ENCODE results near the gene SCUBE2. TPM values are rescaled to one million over a fixed set of nuclear protein-coding genes. Genes with fewer than 3 reads are reported as not detected.

The SCUBE2 gene
- total and polyA plus RNA-seq, 4 donors, result 0.14 to 1.4 (median 0.42) TPM; not detected in 1

DNA sequence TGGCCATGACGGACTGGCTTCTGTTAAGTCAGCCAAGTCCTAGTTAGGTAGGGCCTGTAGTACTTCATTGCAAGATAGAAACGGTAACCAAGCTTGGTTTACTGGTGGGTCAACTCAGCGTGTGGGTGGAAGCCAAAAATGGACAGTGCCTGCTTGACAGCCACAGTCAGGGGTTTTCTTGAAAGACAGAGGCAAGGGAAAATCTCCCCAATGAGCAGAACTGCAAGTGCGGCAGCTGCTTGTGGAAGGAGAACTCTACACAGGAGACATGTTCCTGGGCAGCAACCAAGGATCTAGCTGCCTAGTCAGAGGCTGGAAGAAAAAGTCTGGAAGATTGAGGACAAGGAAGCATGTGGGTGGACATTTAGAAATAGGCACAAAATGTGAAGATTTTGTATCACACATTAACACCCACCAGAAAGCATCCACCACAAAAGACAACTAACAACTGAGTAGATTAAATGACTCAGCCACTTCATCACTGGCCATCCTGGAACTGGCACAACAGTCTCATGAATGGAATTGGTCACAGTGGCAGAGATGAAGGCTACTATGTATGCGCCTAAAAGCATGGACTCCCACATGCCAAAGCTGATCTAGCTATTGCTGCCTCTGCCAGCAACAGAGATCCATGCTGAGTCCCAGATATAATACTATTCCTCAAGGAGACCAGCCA, 40.9 kb upstream of the SCUBE2 start:
- Histone ChIP-seq H3K9me3 (ENCODE audit: control insufficient read depth in 4 of 4, low read length in 3 of 4) (no peaks in the 10 kb centered on the region), H3K36me3 (ENCODE audit: control insufficient read depth in 4 of 4, insufficient read depth in 3 of 4, low read depth in 1 of 4, low read length in 3 of 4) (no peaks in the 10 kb centered on the region), H3K4me1 (ENCODE audit: control insufficient read depth in 4 of 4, insufficient read depth in 4 of 4, low read length in 3 of 4) (no peaks in the 10 kb centered on the region), H3K27me3 (ENCODE audit: control insufficient read depth in 4 of 4, insufficient read depth in 4 of 4, low read length in 3 of 4) (no peaks in the 10 kb centered on the region), H3K4me3 (ENCODE audit: low read depth in 1 of 3, low read length in 3 of 3) (no peak overlapping the region), H3K9ac (ENCODE audit: low read depth in 1 of 2, low read length in 2 of 2) (no peak overlapping the region), H3K27ac (ENCODE audit: low read depth in 1 of 2, low read length in 2 of 2) (no peak overlapping the region)
- TF ChIP-seq RAD21 (IDR thresholded peaks at IDR 0.05), result no peak
- no peak for TF ChIP-seq JUND (IDR thresholded peaks at IDR 0.05)
- TF ChIP-seq TAF1 (conservative IDR thresholded peaks at IDR 0.05), result no peak
- TF ChIP-seq HNF4G (IDR thresholded peaks at IDR 0.05), result no peak
- TF ChIP-seq, protein P1, sequence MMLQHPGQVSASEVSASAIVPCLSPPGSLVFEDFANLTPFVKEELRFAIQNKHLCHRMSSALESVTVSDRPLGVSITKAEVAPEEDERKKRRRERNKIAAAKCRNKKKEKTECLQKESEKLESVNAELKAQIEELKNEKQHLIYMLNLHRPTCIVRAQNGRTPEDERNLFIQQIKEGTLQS (IDR thresholded peaks at IDR 0.05), result no peak
- DNase-seq (ENCODE audit: low spot score), result no peak
- 95% methylated on average over 5 of the region's 5 CpGs for WGBS

DNA sequence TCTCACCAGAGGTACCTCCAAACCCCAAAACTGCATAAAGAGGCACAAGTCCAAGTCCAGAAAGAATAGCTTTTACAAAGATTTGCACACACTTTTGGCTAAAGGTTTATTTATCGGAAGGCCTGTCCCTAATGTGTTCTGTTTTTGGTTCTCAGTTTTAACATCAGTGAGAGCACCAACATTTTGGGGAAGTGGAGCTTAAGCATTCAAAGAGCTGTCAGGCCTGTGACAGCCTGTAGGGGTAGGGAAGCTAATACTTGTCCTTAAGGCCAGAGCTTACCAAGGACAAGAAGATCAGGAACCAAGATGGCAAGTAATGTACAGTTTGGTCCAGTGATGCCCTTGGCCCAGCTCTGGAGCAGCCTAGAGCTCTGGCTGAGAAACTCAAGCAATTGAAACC, 38.9 kb upstream of the SCUBE2 start:
- H3K36me3 ChIP-seq (ENCODE audit: control insufficient read depth in 4 of 4, insufficient read depth in 3 of 4, low read depth in 1 of 4, low read length in 3 of 4), result no peaks in the 10 kb centered on the region
- H3K4me3 ChIP-seq (ENCODE audit: low read depth in 1 of 3, low read length in 3 of 3), result no peak overlapping the region
- 94% methylated on average over 1 of the region's 1 CpG for WGBS
- H3K27me3 ChIP-seq (ENCODE audit: control insufficient read depth in 4 of 4, insufficient read depth in 4 of 4, low read length in 3 of 4), result no peaks in the 10 kb centered on the region
- no peak overlapping the region for H3K9ac ChIP-seq (ENCODE audit: low read depth in 1 of 2, low read length in 2 of 2)
- H3K9me3 ChIP-seq (ENCODE audit: control insufficient read depth in 4 of 4, low read length in 3 of 4), result no peaks in the 10 kb centered on the region
- H3K4me1 ChIP-seq (ENCODE audit: control insufficient read depth in 4 of 4, insufficient read depth in 4 of 4, low read length in 3 of 4), result no peaks in the 10 kb centered on the region
- DNase-seq (ENCODE audit: low spot score), result no peak
- no peak overlapping the region for H3K27ac ChIP-seq (ENCODE audit: low read depth in 1 of 2, low read length in 2 of 2)
- TF ChIP-seq, protein P2, sequence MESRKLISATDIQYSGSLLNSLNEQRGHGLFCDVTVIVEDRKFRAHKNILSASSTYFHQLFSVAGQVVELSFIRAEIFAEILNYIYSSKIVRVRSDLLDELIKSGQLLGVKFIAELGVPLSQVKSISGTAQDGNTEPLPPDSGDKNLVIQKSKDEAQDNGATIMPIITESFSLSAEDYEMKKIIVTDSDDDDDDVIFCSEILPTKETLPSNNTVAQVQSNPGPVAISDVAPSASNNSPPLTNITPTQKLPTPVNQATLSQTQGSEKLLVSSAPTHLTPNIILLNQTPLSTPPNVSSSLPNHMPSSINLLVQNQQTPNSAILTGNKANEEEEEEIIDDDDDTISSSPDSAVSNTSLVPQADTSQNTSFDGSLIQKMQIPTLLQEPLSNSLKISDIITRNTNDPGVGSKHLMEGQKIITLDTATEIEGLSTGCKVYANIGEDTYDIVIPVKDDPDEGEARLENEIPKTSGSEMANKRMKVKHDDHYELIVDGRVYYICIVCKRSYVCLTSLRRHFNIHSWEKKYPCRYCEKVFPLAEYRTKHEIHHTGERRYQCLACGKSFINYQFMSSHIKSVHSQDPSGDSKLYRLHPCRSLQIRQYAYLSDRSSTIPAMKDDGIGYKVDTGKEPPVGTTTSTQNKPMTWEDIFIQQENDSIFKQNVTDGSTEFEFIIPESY (IDR thresholded peaks at IDR 0.05), result no peak
- TF ChIP-seq NR2F2 (IDR thresholded peaks at IDR 0.05), result no peak
- TF ChIP-seq YY1 (IDR thresholded peaks at IDR 0.05), result no peak
- TF ChIP-seq EGR1 (IDR thresholded peaks at IDR 0.05; ENCODE audit: low read depth in 2 of 2), result no peak
- TF ChIP-seq, protein P3, sequence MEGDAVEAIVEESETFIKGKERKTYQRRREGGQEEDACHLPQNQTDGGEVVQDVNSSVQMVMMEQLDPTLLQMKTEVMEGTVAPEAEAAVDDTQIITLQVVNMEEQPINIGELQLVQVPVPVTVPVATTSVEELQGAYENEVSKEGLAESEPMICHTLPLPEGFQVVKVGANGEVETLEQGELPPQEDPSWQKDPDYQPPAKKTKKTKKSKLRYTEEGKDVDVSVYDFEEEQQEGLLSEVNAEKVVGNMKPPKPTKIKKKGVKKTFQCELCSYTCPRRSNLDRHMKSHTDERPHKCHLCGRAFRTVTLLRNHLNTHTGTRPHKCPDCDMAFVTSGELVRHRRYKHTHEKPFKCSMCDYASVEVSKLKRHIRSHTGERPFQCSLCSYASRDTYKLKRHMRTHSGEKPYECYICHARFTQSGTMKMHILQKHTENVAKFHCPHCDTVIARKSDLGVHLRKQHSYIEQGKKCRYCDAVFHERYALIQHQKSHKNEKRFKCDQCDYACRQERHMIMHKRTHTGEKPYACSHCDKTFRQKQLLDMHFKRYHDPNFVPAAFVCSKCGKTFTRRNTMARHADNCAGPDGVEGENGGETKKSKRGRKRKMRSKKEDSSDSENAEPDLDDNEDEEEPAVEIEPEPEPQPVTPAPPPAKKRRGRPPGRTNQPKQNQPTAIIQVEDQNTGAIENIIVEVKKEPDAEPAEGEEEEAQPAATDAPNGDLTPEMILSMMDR (IDR thresholded peaks at IDR 0.05; ENCODE audit: low read depth, low read length, missing input control), result no peak
- no peak for TF ChIP-seq RAD21 (IDR thresholded peaks at IDR 0.05)
- no peak for TF ChIP-seq GABPA (IDR thresholded peaks at IDR 0.05 in 1 of 2, conservative IDR thresholded peaks at IDR 0.05 in 1 of 2)
- TF ChIP-seq, protein P1 (IDR thresholded peaks at IDR 0.05), result no peak
- no peak for TF ChIP-seq FOXA1 (IDR thresholded peaks at IDR 0.05)
- TF ChIP-seq, protein P4, sequence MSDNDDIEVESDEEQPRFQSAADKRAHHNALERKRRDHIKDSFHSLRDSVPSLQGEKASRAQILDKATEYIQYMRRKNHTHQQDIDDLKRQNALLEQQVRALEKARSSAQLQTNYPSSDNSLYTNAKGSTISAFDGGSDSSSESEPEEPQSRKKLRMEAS (IDR thresholded peaks at IDR 0.05), result no peak
- no peak for TF ChIP-seq HNF4G (IDR thresholded peaks at IDR 0.05)
- no peak for TF ChIP-seq FOXA2 (IDR thresholded peaks at IDR 0.05)
- TF ChIP-seq JUND (IDR thresholded peaks at IDR 0.05), result no peak
- TF ChIP-seq, protein P5, sequence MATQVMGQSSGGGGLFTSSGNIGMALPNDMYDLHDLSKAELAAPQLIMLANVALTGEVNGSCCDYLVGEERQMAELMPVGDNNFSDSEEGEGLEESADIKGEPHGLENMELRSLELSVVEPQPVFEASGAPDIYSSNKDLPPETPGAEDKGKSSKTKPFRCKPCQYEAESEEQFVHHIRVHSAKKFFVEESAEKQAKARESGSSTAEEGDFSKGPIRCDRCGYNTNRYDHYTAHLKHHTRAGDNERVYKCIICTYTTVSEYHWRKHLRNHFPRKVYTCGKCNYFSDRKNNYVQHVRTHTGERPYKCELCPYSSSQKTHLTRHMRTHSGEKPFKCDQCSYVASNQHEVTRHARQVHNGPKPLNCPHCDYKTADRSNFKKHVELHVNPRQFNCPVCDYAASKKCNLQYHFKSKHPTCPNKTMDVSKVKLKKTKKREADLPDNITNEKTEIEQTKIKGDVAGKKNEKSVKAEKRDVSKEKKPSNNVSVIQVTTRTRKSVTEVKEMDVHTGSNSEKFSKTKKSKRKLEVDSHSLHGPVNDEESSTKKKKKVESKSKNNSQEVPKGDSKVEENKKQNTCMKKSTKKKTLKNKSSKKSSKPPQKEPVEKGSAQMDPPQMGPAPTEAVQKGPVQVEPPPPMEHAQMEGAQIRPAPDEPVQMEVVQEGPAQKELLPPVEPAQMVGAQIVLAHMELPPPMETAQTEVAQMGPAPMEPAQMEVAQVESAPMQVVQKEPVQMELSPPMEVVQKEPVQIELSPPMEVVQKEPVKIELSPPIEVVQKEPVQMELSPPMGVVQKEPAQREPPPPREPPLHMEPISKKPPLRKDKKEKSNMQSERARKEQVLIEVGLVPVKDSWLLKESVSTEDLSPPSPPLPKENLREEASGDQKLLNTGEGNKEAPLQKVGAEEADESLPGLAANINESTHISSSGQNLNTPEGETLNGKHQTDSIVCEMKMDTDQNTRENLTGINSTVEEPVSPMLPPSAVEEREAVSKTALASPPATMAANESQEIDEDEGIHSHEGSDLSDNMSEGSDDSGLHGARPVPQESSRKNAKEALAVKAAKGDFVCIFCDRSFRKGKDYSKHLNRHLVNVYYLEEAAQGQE (IDR thresholded peaks at IDR 0.05), result no peak
- TF ChIP-seq SP1 (IDR thresholded peaks at IDR 0.05), result no peak
- TF ChIP-seq RXRA (IDR thresholded peaks at IDR 0.05), result no peak
- TF ChIP-seq TAF1 (conservative IDR thresholded peaks at IDR 0.05), result no peak
- TF ChIP-seq HNF4A (conservative IDR thresholded peaks at IDR 0.05), result no peak
